ENCODE results near the gene GBP7.

GBP7 gene

GRCh38 chr1:89098857-89099256 lies 76.9 kb downstream of the GBP7 start:
- Histone ChIP-seq H4K8ac (ENCODE audit: low read length) (no peak overlapping the region), H2AK5ac (ENCODE audit: low read length, severe bottlenecking) (no peak overlapping the region), H3K4me1 (ENCODE audit: control insufficient read depth, insufficient read depth, low read depth, low read length) (no peaks in the 10 kb centered on the region), H2BK15ac (ENCODE audit: low read depth, poor library complexity, severe bottlenecking) (no peak overlapping the region), H3K18ac (ENCODE audit: low read depth in 1 of 2, low read length in 2 of 2) (no peak overlapping the region), H2BK5ac (ENCODE audit: low read depth, low read length, poor library complexity, severe bottlenecking) (no peak overlapping the region), H3K23ac (ENCODE audit: low read length in 2 of 2) (no peak overlapping the region), H3K9me3 (ENCODE audit: control insufficient read depth, low read length) (peaks cover 10% of the 10 kb centered on the region), H3K4ac (ENCODE audit: low read depth in 1 of 2, low read length in 2 of 2) (no peak overlapping the region), H3K4me2 (ENCODE audit: low read length, poor library complexity, severe bottlenecking) (no peak overlapping the region), H3K27me3 (ENCODE audit: control insufficient read depth in 1 of 2, insufficient read depth in 1 of 2, low read length in 2 of 2) (no peaks in the 10 kb centered on the region), H2BK120ac (ENCODE audit: low read depth, low read length) (no peak overlapping the region), H2AFZ (ENCODE audit: low read depth, low read length) (no peak overlapping the region), H3K4me3 (ENCODE audit: insufficient read depth in 1 of 2, low read depth in 1 of 2, low read length in 2 of 2) (no peak overlapping the region), H2BK12ac (ENCODE audit: low read length in 2 of 2) (no peak overlapping the region), H3K14ac (ENCODE audit: low read length in 2 of 2) (no peak overlapping the region), H3K36me3 (ENCODE audit: control insufficient read depth in 1 of 2, insufficient read depth in 2 of 2, low read depth in 1 of 2, low read length in 2 of 2) (no peaks in the 10 kb centered on the region), H3K9ac (ENCODE audit: low read length) (no peak overlapping the region), H4K91ac (ENCODE audit: low read length) (no peak overlapping the region), H3K79me1 (replicated peaks; ENCODE audit: low read length, poor library complexity, severe bottlenecking) (no peaks in the 10 kb centered on the region), H3K27ac (ENCODE audit: low read length, poor library complexity, severe bottlenecking) (no peak overlapping the region)
- DNase-seq: no peak
- WGBS: 88% methylated on average over 2 of the region's 3 CpGs

- Histone ChIP-seq H3K27ac (ENCODE audit: low read length, poor library complexity, severe bottlenecking) (no peak overlapping the region), H2BK12ac (ENCODE audit: low read length in 2 of 2) (no peak overlapping the region), H2BK120ac (ENCODE audit: low read depth, low read length) (no peak overlapping the region), H3K18ac (ENCODE audit: low read depth in 1 of 2, low read length in 2 of 2) (no peak overlapping the region), H3K79me1 (replicated peaks; ENCODE audit: low read length, poor library complexity, severe bottlenecking) (no peaks in the 10 kb centered on the region), H2BK5ac (ENCODE audit: low read depth, low read length, poor library complexity, severe bottlenecking) (no peak overlapping the region), H2BK15ac (ENCODE audit: low read depth, poor library complexity, severe bottlenecking) (no peak overlapping the region), H3K4me1 (ENCODE audit: control insufficient read depth, insufficient read depth, low read depth, low read length) (no peaks in the 10 kb centered on the region), H3K4me2 (ENCODE audit: low read length, poor library complexity, severe bottlenecking) (no peak overlapping the region), H2AFZ (ENCODE audit: low read depth, low read length) (no peak overlapping the region), H3K27me3 (ENCODE audit: control insufficient read depth in 1 of 2, insufficient read depth in 1 of 2, low read length in 2 of 2) (no peaks in the 10 kb centered on the region), H3K36me3 (ENCODE audit: control insufficient read depth in 1 of 2, insufficient read depth in 2 of 2, low read depth in 1 of 2, low read length in 2 of 2) (no peaks in the 10 kb centered on the region), H3K9ac (ENCODE audit: low read length) (no peak overlapping the region), H4K91ac (ENCODE audit: low read length) (no peak overlapping the region), H2AK5ac (ENCODE audit: low read length, severe bottlenecking) (no peak overlapping the region), H3K23ac (ENCODE audit: low read length in 2 of 2) (no peak overlapping the region), H3K9me3 (ENCODE audit: control insufficient read depth, low read length) (peaks cover 10% of the 10 kb centered on the region), H3K4ac (ENCODE audit: low read depth in 1 of 2, low read length in 2 of 2) (no peak overlapping the region), H3K14ac (ENCODE audit: low read length in 2 of 2) (no peak overlapping the region), H4K8ac (ENCODE audit: low read length) (no peak overlapping the region), H3K4me3 (ENCODE audit: insufficient read depth in 1 of 2, low read depth in 1 of 2, low read length in 2 of 2) (no peak overlapping the region)
- WGBS: 73% methylated on average over 1 of the region's 2 CpGs
- no peak for DNase-seq
These were observed 80.1 kb downstream of the GBP7 start for GRCh38 chr1:89095737-89096136.

- H4K8ac ChIP-seq (ENCODE audit: low read length): no peak overlapping the region
- no peak overlapping the region for H3K27ac ChIP-seq (ENCODE audit: low read length, poor library complexity, severe bottlenecking)
- no peak overlapping the region for H3K14ac ChIP-seq (ENCODE audit: low read length in 2 of 2)
- no peaks in the 10 kb centered on the region for H3K27me3 ChIP-seq (ENCODE audit: control insufficient read depth in 1 of 2, insufficient read depth in 1 of 2, low read length in 2 of 2)
- DNase-seq: no peak
- H4K91ac ChIP-seq (ENCODE audit: low read length): no peak overlapping the region
- no peak overlapping the region for H2BK15ac ChIP-seq (ENCODE audit: low read depth, poor library complexity, severe bottlenecking)
- no peak overlapping the region for H3K4me2 ChIP-seq (ENCODE audit: low read length, poor library complexity, severe bottlenecking)
- H3K4ac ChIP-seq (ENCODE audit: low read depth in 1 of 2, low read length in 2 of 2): no peak overlapping the region
- H3K4me3 ChIP-seq (ENCODE audit: insufficient read depth in 1 of 2, low read depth in 1 of 2, low read length in 2 of 2): no peak overlapping the region
- H3K9ac ChIP-seq (ENCODE audit: low read length): no peak overlapping the region
- H3K36me3 ChIP-seq (ENCODE audit: control insufficient read depth in 1 of 2, insufficient read depth in 2 of 2, low read depth in 1 of 2, low read length in 2 of 2): no peaks in the 10 kb centered on the region
- H2BK12ac ChIP-seq (ENCODE audit: low read length in 2 of 2): no peak overlapping the region
- no peak overlapping the region for H3K23ac ChIP-seq (ENCODE audit: low read length in 2 of 2)
- no peak overlapping the region for H2AFZ ChIP-seq (ENCODE audit: low read depth, low read length)
- no peak overlapping the region for H2BK5ac ChIP-seq (ENCODE audit: low read depth, low read length, poor library complexity, severe bottlenecking)
- no peaks in the 10 kb centered on the region for H3K79me1 ChIP-seq (replicated peaks; ENCODE audit: low read length, poor library complexity, severe bottlenecking)
- no CpG with 5 or more reads among the region's 1 CpG for WGBS
- H2BK120ac ChIP-seq (ENCODE audit: low read depth, low read length): no peak overlapping the region
- no peaks in the 10 kb centered on the region for H3K9me3 ChIP-seq (ENCODE audit: control insufficient read depth, low read length)
- no peak overlapping the region for H2AK5ac ChIP-seq (ENCODE audit: low read length, severe bottlenecking)
- H3K18ac ChIP-seq (ENCODE audit: low read depth in 1 of 2, low read length in 2 of 2): no peak overlapping the region
- no peaks in the 10 kb centered on the region for H3K4me1 ChIP-seq (ENCODE audit: control insufficient read depth, insufficient read depth, low read depth, low read length)
These were observed 85.8 kb downstream of the GBP7 start for GRCh38 chr1:89089962-89090361.

- no peak overlapping the region for H4K8ac ChIP-seq (ENCODE audit: low read length)
- WGBS: 94% methylated on average over 10 of the region's 10 CpGs
- no peak for DNase-seq
These were observed 87.2 kb downstream of the GBP7 start for GRCh38 chr1:89088572-89088971.

More at GRCh38 chr1:89088572-89088971, 87.2 kb downstream of the GBP7 start:
- Histone ChIP-seq H3K18ac (ENCODE audit: low read depth in 1 of 2, low read length in 2 of 2) (no peak overlapping the region), H3K27ac (ENCODE audit: low read length, poor library complexity, severe bottlenecking) (no peak overlapping the region), H3K27me3 (ENCODE audit: control insufficient read depth in 1 of 2, insufficient read depth in 1 of 2, low read length in 2 of 2) (no peaks in the 10 kb centered on the region), H3K79me1 (replicated peaks; ENCODE audit: low read length, poor library complexity, severe bottlenecking) (no peaks in the 10 kb centered on the region), H3K9ac (ENCODE audit: low read length) (no peak overlapping the region), H2BK120ac (ENCODE audit: low read depth, low read length) (no peak overlapping the region), H2BK15ac (ENCODE audit: low read depth, poor library complexity, severe bottlenecking) (no peak overlapping the region), H3K4me3 (ENCODE audit: insufficient read depth in 1 of 2, low read depth in 1 of 2, low read length in 2 of 2) (no peak overlapping the region), H4K91ac (ENCODE audit: low read length) (no peak overlapping the region), H3K4me2 (ENCODE audit: low read length, poor library complexity, severe bottlenecking) (no peak overlapping the region), H2AK5ac (ENCODE audit: low read length, severe bottlenecking) (no peak overlapping the region), H3K14ac (ENCODE audit: low read length in 2 of 2) (no peak overlapping the region), H2BK5ac (ENCODE audit: low read depth, low read length, poor library complexity, severe bottlenecking) (no peak overlapping the region), H3K4ac (ENCODE audit: low read depth in 1 of 2, low read length in 2 of 2) (no peak overlapping the region), H3K9me3 (ENCODE audit: control insufficient read depth, low read length) (no peaks in the 10 kb centered on the region), H3K23ac (ENCODE audit: low read length in 2 of 2) (no peak overlapping the region), H3K36me3 (ENCODE audit: control insufficient read depth in 1 of 2, insufficient read depth in 2 of 2, low read depth in 1 of 2, low read length in 2 of 2) (no peaks in the 10 kb centered on the region), H3K4me1 (ENCODE audit: control insufficient read depth, insufficient read depth, low read depth, low read length) (no peaks in the 10 kb centered on the region), H2AFZ (ENCODE audit: low read depth, low read length) (no peak overlapping the region), H2BK12ac (ENCODE audit: low read length in 2 of 2) (no peak overlapping the region)
